Measurements from ENCODE around the gene NOTCH1. TPM values are rescaled to one million over a fixed set of nuclear protein-coding genes. Genes with fewer than 3 reads are reported as not detected.

The NOTCH1 gene
- total and polyA plus RNA-seq, 9 donors = 16.7 to 39.5 (median 27.1) TPM

DNA sequence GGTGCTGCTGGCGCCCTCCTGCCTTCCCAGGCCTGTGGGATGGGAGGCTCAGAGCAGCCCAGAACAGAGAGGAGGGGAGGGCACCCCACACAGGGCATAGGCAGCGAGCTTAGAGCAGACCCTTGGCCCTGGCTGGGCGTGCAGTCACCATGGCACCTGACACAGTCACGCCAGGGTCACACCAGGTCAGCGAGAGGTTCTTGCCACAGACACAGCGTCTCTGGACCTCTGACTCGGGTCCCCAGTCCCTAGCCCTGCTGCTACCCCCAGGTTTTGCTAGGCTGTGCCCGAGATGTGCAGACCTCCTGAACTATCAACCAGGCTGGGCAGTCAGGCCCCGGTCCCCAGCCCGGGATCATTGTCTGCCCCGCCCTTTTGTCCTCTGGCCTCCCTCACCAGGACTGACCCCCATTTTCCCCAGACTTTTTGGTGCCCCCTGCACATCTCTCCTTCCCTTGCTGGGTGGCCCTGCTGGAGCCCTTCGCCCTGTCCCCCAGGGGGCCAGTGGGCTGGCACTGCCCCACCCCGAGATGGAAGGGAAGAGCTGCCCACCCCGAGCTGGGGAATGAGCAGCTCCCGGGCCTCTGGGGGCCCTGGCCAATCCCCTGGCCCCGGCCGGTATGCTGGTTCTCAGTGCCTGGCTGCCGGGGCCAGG, 24.5 kb upstream of the NOTCH1 start:
- DNase-seq = no peak
- Histone ChIP-seq H3K4me1 (ENCODE audit: control insufficient read depth, insufficient read depth, low read length) (peaks cover 69% of the 10 kb centered on the region), H3K9me3 (replicated peaks; ENCODE audit: control insufficient read depth, low read depth, low read length) (no peaks in the 10 kb centered on the region), H3K36me3 (ENCODE audit: control insufficient read depth, insufficient read depth, low read length) (no peaks in the 10 kb centered on the region), H3K27me3 (ENCODE audit: control insufficient read depth, insufficient read depth, low read length) (no peaks in the 10 kb centered on the region), H3K27ac (ENCODE audit: low read length) (no peak overlapping the region), H3K4me3 (ENCODE audit: low read length) (no peak overlapping the region)
- 82% methylated on average over 16 of the region's 18 CpGs for WGBS (ENCODE audit: insufficient coverage)

DNA sequence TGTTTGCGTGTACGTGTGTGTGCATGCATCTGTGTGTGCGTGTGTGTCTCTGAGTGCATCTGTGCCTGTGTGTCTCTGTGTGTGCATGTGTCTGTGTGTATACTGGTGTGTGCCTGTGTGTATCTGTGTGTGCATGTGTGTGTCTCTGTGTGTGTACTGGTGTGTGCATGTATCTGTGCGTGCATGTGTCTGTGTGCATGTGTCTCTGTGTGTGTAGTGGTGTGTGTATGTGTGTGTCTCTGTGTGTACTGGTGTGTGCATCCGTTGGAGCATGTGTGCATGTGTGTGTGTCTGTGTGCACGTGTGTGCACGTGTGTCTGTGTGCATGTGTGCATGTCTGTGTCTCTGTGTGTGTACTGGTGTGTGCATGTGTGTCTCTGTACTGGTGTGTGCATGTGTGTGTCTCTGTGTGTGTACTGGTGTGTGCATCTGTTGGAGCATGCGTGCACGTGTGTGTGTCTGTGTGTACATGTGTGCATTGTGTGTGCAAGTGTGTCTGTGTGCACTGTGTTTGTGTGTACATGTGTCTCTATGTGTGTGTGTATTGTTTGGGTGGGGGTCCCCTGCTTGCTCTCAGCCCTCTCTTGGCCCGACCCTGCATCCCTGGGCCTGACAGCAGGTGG, 23.8 kb upstream of the NOTCH1 start:
- Histone ChIP-seq H3K36me3 (ENCODE audit: control insufficient read depth, insufficient read depth, low read length) (no peaks in the 10 kb centered on the region), H3K4me3 (ENCODE audit: low read length) (no peak overlapping the region)

GRCh38 chr9:136568288-136569081, 22.6 kb upstream of the NOTCH1 start:
- 60% methylated on average over 21 of the region's 24 CpGs for WGBS (ENCODE audit: insufficient coverage)
- Histone ChIP-seq H3K27ac (ENCODE audit: low read length) (no peak overlapping the region), H3K27me3 (ENCODE audit: control insufficient read depth, insufficient read depth, low read length) (no peaks in the 10 kb centered on the region), H3K4me3 (ENCODE audit: low read length) (no peak overlapping the region), H3K4me1 (ENCODE audit: control insufficient read depth, insufficient read depth, low read length) (peaks cover 88% of the 10 kb centered on the region), H3K36me3 (ENCODE audit: control insufficient read depth, insufficient read depth, low read length) (no peaks in the 10 kb centered on the region), H3K9me3 (replicated peaks; ENCODE audit: control insufficient read depth, low read depth, low read length) (no peaks in the 10 kb centered on the region)
- no peak for DNase-seq

More for the DNA sequence above, 23.8 kb upstream of the NOTCH1 start:
- no peak overlapping the region for H3K27ac ChIP-seq (ENCODE audit: low read length)
- no peak for DNase-seq
- H3K27me3 ChIP-seq (ENCODE audit: control insufficient read depth, insufficient read depth, low read length) = no peaks in the 10 kb centered on the region
- peaks cover 76% of the 10 kb centered on the region for H3K4me1 ChIP-seq (ENCODE audit: control insufficient read depth, insufficient read depth, low read length)
- H3K9me3 ChIP-seq (replicated peaks; ENCODE audit: control insufficient read depth, low read depth, low read length) = no peaks in the 10 kb centered on the region
- WGBS (ENCODE audit: insufficient coverage) = 98% methylated on average over 10 of the region's 10 CpGs

DNA sequence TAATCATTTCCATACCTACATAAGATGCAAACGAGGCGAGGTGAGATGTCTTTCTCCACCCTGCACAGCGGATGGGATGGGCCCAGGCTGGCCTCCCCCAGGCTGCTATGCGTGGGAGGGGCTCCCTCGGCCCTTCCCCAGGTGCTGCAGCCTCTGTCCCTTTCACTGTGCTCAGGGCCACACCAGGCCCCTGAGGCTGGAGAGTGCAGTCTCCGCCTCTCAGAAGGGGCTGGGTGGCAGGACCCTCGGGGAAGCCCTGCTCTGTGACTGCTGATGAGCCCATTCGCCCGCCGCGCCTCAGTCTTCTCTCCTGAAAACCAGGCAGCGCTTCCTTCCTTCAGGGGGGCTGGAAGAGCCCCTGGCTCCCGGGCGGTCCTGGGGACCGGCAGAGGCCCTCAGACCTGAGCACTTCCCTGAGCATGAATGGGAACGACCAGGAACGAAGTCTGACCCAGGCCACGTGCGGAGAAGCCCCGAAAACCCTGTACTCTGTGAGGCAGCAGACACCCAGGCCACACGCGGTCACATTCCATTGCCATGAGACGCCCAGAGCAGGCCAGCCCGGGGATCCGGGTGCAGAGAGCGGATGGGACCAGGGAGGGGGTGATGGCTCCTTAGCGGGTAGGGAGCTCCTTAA, 21.9 kb upstream of the NOTCH1 start:
- Histone ChIP-seq H3K4me1 (ENCODE audit: control insufficient read depth, insufficient read depth, low read length) (peaks cover 92% of the 10 kb centered on the region), H3K9me3 (replicated peaks; ENCODE audit: control insufficient read depth, low read depth, low read length) (no peaks in the 10 kb centered on the region), H3K4me3 (ENCODE audit: low read length) (no peak overlapping the region), H3K36me3 (ENCODE audit: control insufficient read depth, insufficient read depth, low read length) (no peaks in the 10 kb centered on the region), H3K27ac (ENCODE audit: low read length) (no peak overlapping the region), H3K27me3 (ENCODE audit: control insufficient read depth, insufficient read depth, low read length) (no peaks in the 10 kb centered on the region)
- 38% methylated on average over 25 of the region's 27 CpGs for WGBS (ENCODE audit: insufficient coverage)
- DNase-seq = peak; percentile 81

DNA sequence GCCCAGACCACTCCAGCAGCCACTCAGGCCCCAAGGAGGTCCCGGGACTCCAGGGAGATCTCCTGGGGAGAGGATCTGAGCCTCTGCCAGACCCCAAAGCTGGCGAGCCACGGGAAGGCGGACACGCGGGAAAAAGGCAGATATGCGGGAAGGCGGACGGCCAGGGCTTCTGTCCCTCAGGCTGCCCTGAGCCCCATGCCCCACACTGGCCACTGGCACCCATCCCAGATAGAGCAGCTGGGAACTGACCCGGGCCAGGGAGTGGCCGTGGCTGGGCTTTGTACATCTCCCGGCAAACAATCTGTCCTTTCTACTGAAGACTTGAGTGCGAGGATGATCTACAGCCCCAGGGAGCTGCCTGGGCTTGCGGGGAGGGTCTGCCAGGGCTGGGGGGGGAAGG, 21.1 kb upstream of the NOTCH1 start:
- Histone ChIP-seq H3K4me3 (ENCODE audit: low read length) (no peak overlapping the region), H3K27me3 (ENCODE audit: control insufficient read depth, insufficient read depth, low read length) (no peaks in the 10 kb centered on the region), H3K4me1 (ENCODE audit: control insufficient read depth, insufficient read depth, low read length) (peaks cover 87% of the 10 kb centered on the region), H3K27ac (ENCODE audit: low read length) (no peak overlapping the region), H3K9me3 (replicated peaks; ENCODE audit: control insufficient read depth, low read depth, low read length) (no peaks in the 10 kb centered on the region), H3K36me3 (ENCODE audit: control insufficient read depth, insufficient read depth, low read length) (no peaks in the 10 kb centered on the region)
- peak; percentile 82 for DNase-seq
- 50% methylated on average over 9 of the region's 14 CpGs for WGBS (ENCODE audit: insufficient coverage)

DNA sequence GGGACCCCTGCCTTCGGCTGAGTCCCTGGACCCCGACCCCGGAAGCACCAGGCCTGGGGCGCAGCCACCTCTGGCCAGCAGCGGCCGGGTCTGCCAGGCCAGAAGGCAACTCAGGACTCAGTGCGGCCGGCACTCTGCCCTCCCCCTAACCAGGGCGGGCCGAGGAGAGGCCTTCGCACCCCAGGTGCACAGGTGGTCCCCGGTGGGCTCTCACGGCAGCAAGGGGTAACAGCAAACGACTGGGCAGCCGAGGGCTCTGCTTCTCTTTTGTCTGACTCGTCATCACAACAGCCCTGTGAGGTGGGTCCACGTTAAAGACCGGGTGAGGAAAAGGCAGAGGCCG, 20.7 kb upstream of the NOTCH1 start:
- Histone ChIP-seq H3K9me3 (replicated peaks; ENCODE audit: control insufficient read depth, low read depth, low read length) (no peaks in the 10 kb centered on the region), H3K27me3 (ENCODE audit: control insufficient read depth, insufficient read depth, low read length) (no peaks in the 10 kb centered on the region), H3K4me3 (ENCODE audit: low read length) (no peak overlapping the region), H3K36me3 (ENCODE audit: control insufficient read depth, insufficient read depth, low read length) (no peaks in the 10 kb centered on the region), H3K27ac (ENCODE audit: low read length) (peak overlapping the region; percentile 17), H3K4me1 (ENCODE audit: control insufficient read depth, insufficient read depth, low read length) (peaks cover 83% of the 10 kb centered on the region)
- no peak for DNase-seq
- 61% methylated on average over 16 of the region's 19 CpGs for WGBS (ENCODE audit: insufficient coverage)

- no peaks in the 10 kb centered on the region for H3K27me3 ChIP-seq (ENCODE audit: control insufficient read depth, insufficient read depth, low read length)
Measured at GRCh38 chr9:136565715-136566552, 20.1 kb upstream of the NOTCH1 start.

GRCh38 chr9:136565086-136565714, 19.4 kb upstream of the NOTCH1 start:
- Histone ChIP-seq H3K9me3 (replicated peaks; ENCODE audit: control insufficient read depth, low read depth, low read length) (no peaks in the 10 kb centered on the region), H3K4me1 (ENCODE audit: control insufficient read depth, insufficient read depth, low read length) (peaks cover 71% of the 10 kb centered on the region), H3K27ac (ENCODE audit: low read length) (peak overlapping the region; percentile 17), H3K4me3 (ENCODE audit: low read length) (no peak overlapping the region), H3K27me3 (ENCODE audit: control insufficient read depth, insufficient read depth, low read length) (no peaks in the 10 kb centered on the region), H3K36me3 (ENCODE audit: control insufficient read depth, insufficient read depth, low read length) (no peaks in the 10 kb centered on the region)
- DNase-seq = peak; percentile 79
- 13% methylated on average over 28 of the region's 28 CpGs for WGBS (ENCODE audit: insufficient coverage)

More at GRCh38 chr9:136565715-136566552, 20.1 kb upstream of the NOTCH1 start:
- H3K9me3 ChIP-seq (replicated peaks; ENCODE audit: control insufficient read depth, low read depth, low read length) = no peaks in the 10 kb centered on the region
- H3K4me3 ChIP-seq (ENCODE audit: low read length) = no peak overlapping the region
- DNase-seq = no peak
- peak overlapping the region; percentile 17 for H3K27ac ChIP-seq (ENCODE audit: low read length)
- peaks cover 77% of the 10 kb centered on the region for H3K4me1 ChIP-seq (ENCODE audit: control insufficient read depth, insufficient read depth, low read length)
- no peaks in the 10 kb centered on the region for H3K36me3 ChIP-seq (ENCODE audit: control insufficient read depth, insufficient read depth, low read length)
- WGBS (ENCODE audit: insufficient coverage) = 55% methylated on average over 5 of the region's 26 CpGs

DNA sequence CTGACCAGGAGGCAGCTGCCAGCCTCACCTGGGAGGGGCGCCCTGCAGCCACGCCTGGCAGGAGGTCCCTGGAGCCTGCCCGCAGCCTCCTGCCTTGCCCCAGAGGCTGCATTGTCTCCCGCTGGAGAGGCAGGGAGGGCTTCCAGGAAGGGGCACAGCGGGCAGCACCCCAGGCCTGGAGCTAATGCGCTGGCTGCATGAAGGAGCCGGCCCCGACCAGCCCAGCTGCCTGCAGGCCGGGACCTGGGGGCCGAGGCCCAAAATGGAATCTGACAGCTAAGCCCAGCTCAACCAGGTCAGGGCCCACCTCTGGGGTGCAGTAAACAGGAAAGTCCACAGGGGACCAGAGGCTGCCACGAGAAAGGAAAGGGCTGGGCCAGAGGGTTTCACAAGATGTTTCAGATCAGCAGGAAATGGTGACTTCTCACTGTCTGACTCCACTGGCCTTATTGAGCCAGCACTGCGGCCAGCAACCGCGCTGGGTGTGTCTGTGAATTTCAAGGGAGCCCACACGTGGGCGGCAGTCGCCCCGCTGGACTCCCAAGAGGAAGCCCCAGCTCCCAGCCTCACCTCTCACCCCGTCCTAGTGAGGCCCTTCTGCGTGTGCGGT, 18.6 kb upstream of the NOTCH1 start:
- peaks cover 67% of the 10 kb centered on the region for H3K4me1 ChIP-seq (ENCODE audit: control insufficient read depth, insufficient read depth, low read length)
- 39% methylated on average over 21 of the region's 21 CpGs for WGBS (ENCODE audit: insufficient coverage)

More for the DNA sequence above, 18.6 kb upstream of the NOTCH1 start:
- Histone ChIP-seq H3K36me3 (ENCODE audit: control insufficient read depth, insufficient read depth, low read length) (no peaks in the 10 kb centered on the region), H3K4me3 (ENCODE audit: low read length) (no peak overlapping the region), H3K27me3 (ENCODE audit: control insufficient read depth, insufficient read depth, low read length) (no peaks in the 10 kb centered on the region), H3K27ac (ENCODE audit: low read length) (peak overlapping the region; percentile 17), H3K9me3 (replicated peaks; ENCODE audit: control insufficient read depth, low read depth, low read length) (peaks cover 3% of the 10 kb centered on the region)
- DNase-seq = peak; percentile 72
